Activated T-cell treated with anti-CD3 and anti-CD28 coated beads, Interleukin-2, amount 50 U/mL, for 72 hours (primary cell): Measurements from ENCODE around the gene NTRK2. TPM values are rescaled to one million over a fixed set of nuclear protein-coding genes. Genes with fewer than 3 reads are reported as not detected.

Experiments used
- ATAC-seq, 2 donors: fragments of 150-1000 bp; cut with Tn5 transposase; replicated peaks in 1 of 2; 2 replicates each; pipeline ENCODE4 v1.10.0; 2021; ENCODE audit warnings: moderate library complexity in 2 of 2, mild to moderate bottlenecking in 1 of 2
- DNase-seq, 2 donors: peaks; one replicate each; pipeline ENCODE4 v3.0.0; 2021 to 2022; ENCODE audit warnings: mixed read lengths in 1 of 2
- H3K27ac Mint-ChIP-seq: one replicate; pipeline ENCODE4 v1.8.0; 2022; ENCODE audit warnings: mild to moderate bottlenecking, moderate library complexity, mixed read lengths
- H3K27me3 Mint-ChIP-seq: one replicate; pipeline ENCODE4 v1.8.0; 2022; ENCODE audit warnings: low read depth, mixed read lengths
- H3K36me3 Mint-ChIP-seq, 2 donors: one replicate each; pipeline ENCODE4 v1.8.0; 2022; ENCODE audit warnings: mixed read lengths in 2 of 2, mild to moderate bottlenecking in 1 of 2; ENCODE audit not compliant: insufficient read depth in 2 of 2
- H3K4me1 Mint-ChIP-seq: one replicate; pipeline ENCODE4 v1.8.0; 2022; ENCODE audit warnings: low read depth, mixed read lengths
- H3K4me3 Mint-ChIP-seq, 2 donors: one replicate each; pipeline ENCODE4 v1.8.0; 2022; ENCODE audit warnings: mild to moderate bottlenecking in 2 of 2, mixed read lengths in 2 of 2, moderate library complexity in 2 of 2
- H3K9me3 Mint-ChIP-seq, 2 donors: one replicate each; pipeline ENCODE4 v1.8.0; 2022; ENCODE audit warnings: mixed read lengths in 2 of 2
- total RNA-seq, 2 donors: library from RNA; stranded (reverse); gene quantifications; one replicate each; pipeline ENCODE4 v1.2.3, GENCODE V29; 2022

Gene NTRK2
- total RNA-seq, 2 donors from 2014 or later: 0.41 to 3.3 TPM

DNA sequence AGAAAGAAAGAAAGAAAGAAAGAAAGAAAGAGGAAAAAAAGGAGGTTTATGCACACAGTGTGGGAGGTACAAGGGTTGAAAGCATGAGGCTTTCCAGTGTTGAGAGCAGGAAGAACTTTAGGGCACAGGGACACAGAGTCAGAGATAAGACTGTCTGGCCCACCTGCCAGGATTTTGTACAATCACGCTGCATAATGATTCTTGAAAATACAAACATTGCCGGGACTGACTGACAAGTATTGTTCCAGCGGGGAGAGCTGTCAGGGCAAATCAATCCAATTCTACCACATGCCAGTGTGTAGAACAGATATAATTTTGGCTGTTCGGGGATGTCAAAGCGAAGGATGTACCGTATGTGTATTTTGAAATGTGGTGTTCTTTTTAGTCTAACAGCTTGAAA, 254.7 kb downstream of the NTRK2 start:
- Mint-ChIP-seq H3K4me3 (no peak overlapping the region), H3K9me3 (peaks cover 0 to 4% of the 10 kb centered on the region in 2 donors), H3K27me3 (peaks cover 5% of the 10 kb centered on the region), H3K27ac (no peak overlapping the region), H3K4me1 (no peaks in the 10 kb centered on the region), H3K36me3 (no peaks in the 10 kb centered on the region)
- no peak for DNase-seq
- ATAC-seq: no peak

DNA sequence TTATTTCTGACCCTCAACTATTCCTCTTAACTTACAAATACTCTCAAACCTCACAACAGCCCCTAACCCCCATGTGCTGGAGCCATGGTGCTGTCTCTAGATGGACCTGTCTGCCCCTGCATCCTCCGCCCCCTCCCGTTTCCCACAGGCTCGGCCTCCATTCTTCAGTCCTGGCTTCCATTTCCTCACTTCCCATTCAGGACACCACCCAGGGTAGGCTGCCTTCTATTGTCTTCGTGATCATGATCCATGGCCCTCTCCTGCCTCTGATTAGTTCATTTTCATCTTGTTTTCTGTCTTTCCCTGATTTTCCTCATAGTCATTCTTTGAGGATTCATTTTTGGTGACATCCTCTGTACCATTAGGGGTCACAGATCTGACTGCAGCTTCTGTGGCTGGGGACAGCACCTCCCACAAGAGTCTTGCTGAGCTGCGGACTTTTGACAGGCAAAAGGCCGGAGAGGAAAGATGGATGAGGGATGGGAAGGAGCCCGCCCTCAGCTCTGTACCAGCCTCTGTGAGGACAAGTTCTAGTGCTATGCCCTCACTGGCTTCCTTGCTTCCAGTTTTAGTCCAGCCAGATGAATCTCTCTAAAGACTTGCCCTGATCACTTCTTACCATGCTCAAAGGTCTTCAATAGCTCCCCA, 255.8 kb downstream of the NTRK2 start:
- H3K27me3 Mint-ChIP-seq: peaks cover 10% of the 10 kb centered on the region
- H3K36me3 Mint-ChIP-seq: no peaks in the 10 kb centered on the region
- no peak overlapping the region for H3K4me3 Mint-ChIP-seq
- peaks cover 0 to 4% of the 10 kb centered on the region in 2 donors for H3K9me3 Mint-ChIP-seq
- DNase-seq (no peak), ATAC-seq (no peak)
- no peak overlapping the region for H3K27ac Mint-ChIP-seq
- no peaks in the 10 kb centered on the region for H3K4me1 Mint-ChIP-seq

DNA sequence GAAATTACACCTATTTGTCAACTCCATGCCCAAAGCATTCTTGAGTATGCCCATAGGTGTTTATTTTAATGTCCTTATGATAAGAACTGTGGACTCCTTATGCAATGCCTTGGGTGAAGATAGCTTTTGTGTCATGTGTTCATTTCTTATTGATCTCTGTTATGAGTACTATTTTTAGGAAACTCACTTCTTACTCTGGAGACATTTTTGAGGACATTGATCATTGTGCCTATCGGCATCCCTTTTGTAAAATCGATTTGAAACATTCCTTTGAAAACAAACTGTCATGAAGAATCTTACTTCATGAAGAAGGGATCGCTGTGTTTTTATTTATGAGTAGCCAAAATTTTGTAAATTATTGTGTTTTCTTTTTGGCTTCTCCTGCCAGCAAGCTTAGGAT, 257.3 kb downstream of the NTRK2 start:
- no peak for ATAC-seq
- Mint-ChIP-seq H3K27me3 (peaks cover 6% of the 10 kb centered on the region), H3K4me3 (no peak overlapping the region), H3K27ac (no peak overlapping the region), H3K9me3 (peaks cover 0 to 2% of the 10 kb centered on the region in 2 donors), H3K36me3 (no peaks in the 10 kb centered on the region), H3K4me1 (no peaks in the 10 kb centered on the region)
- DNase-seq: no peak

DNA sequence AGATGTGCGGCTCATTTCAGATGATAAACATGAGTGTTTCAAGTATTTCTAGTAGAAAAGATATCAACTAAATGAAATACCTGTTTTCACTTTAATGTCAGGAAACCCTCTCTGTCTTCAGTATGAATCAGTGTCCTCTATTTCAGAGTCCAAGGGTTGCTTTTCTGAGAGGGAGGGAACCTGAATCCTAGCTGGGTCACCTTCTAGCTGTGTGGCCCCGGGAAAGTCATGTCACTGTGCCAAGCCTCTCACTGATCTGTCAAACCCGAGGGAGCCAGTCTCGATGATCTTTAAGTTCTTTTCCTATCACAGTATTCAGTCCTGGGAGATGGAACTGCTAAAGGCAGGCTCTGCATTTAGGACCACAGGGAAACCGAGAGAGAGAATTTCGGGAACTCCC, 258.9 kb downstream of the NTRK2 start:
- no peak for DNase-seq
- no peaks in the 10 kb centered on the region for H3K36me3 Mint-ChIP-seq
- H3K4me1 Mint-ChIP-seq: no peaks in the 10 kb centered on the region
- H3K27ac Mint-ChIP-seq: no peak overlapping the region
- no peak overlapping the region for H3K4me3 Mint-ChIP-seq
- peaks cover 0 to 2% of the 10 kb centered on the region in 2 donors for H3K9me3 Mint-ChIP-seq
- peaks cover 6% of the 10 kb centered on the region for H3K27me3 Mint-ChIP-seq
- no peak for ATAC-seq

DNA sequence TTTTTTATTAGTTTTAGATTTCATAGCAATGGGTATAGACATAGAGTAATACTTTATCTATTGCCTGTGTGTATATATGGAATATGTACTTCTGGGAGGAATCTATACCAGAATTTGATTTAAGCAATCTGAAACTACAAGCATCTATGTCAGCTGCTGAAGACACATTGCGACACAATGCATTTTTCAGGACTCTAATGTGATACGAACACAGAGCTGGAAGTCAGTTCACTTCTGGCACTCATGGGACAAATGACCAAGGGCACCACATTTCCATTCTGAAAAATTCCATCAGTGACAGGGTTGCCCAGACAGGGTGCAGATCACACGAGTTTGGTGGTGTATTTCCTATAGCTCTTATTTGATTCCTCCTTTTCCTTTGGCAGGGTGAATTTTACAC, 259.5 kb downstream of the NTRK2 start:
- Mint-ChIP-seq H3K4me3 (no peak overlapping the region), H3K27ac (no peak overlapping the region), H3K9me3 (no peaks in the 10 kb centered on the region), H3K4me1 (no peaks in the 10 kb centered on the region), H3K27me3 (peaks cover 6% of the 10 kb centered on the region), H3K36me3 (no peaks in the 10 kb centered on the region)
- no peak for ATAC-seq
- no peak for DNase-seq

DNA sequence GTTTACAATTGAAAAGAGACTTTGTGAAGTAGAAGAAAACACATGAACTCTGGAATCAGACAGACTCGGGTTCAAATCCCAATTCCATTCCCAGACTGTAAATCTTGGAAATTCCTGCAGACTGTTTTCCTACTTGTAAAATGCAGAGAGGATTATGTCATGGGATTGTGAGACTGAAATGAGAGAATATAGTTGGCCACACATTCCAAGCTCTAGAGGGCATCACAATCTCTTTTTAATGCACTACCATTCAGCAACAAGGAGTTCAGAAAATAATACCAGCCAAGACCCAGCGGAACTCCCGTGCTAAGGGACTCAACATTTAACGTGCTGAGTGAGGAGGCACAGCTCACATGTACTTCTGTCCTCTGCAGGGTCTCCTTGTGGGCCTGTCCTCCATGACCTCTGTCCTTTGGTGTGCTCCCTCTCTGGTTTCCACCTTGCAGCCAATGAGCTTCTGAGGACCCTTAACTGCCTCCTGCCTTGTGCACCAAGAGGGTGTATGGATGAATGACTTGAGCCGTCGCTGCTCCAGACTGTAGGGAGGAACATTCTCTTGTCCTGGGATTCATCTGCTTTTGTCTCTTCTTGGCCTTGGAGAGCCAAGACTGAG, 263.5 kb downstream of the NTRK2 start:
- Mint-ChIP-seq H3K9me3 (no peaks in the 10 kb centered on the region), H3K4me1 (no peaks in the 10 kb centered on the region), H3K27me3 (peaks cover 6% of the 10 kb centered on the region), H3K36me3 (no peaks in the 10 kb centered on the region), H3K27ac (no peak overlapping the region), H3K4me3 (no peak overlapping the region)
- no peak for DNase-seq
- ATAC-seq: no peak

DNA sequence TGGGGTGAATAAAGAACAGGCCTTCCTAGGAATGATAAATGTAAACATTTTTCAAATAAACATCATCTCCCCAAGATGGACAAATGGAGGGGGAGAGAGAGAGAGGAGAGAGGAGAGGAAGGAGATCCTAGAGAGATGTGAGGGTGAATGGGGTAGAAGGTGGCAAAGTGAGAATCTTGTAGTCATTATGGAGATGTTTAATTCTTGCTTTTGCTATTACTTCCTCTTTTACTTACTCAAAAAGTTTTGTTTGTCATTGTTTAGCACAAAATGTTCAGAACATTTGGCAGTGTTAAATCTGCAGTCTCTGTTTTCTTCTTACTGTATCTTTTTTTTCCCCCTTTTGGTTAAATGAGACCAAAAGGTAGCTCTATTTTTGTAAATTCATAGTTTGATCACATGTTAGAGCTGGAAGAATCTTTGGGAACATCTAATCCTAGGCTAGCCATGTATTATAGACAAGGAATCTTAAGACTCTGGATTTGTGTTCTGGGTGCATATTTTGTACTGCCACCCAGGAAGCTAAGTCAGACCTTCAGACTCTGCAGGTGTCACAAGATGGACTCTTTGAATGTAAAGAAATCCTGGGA, 266.1 kb downstream of the NTRK2 start:
- no peaks in the 10 kb centered on the region for H3K36me3 Mint-ChIP-seq

DNA sequence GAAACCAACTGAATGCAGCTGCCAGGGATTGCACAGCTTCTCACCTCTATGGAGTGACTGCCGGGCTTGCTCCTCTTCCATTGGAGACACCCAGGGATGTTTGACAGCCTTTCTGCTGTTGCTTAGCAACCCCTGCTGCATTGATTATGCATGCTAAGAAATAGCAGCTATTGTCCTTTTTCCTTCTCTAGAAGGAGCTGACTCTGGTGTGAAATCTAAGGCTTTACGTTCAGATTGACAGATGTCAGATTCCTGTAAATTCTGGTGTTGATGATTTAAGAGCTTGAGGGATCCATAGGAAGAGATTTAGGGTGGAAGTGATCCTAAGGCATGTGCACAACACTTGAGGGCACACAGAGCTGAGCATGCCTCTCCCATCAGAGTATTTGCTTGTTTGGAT, 267.7 kb downstream of the NTRK2 start:
- Mint-ChIP-seq H3K27ac (no peak overlapping the region), H3K9me3 (peaks cover 0 to 2% of the 10 kb centered on the region in 2 donors), H3K27me3 (no peaks in the 10 kb centered on the region), H3K36me3 (no peaks in the 10 kb centered on the region), H3K4me1 (no peaks in the 10 kb centered on the region), H3K4me3 (no peak overlapping the region)
- DNase-seq (no peak), ATAC-seq (no peak)

More for the DNA sequence above, 266.1 kb downstream of the NTRK2 start:
- Mint-ChIP-seq H3K4me3 (no peak overlapping the region), H3K4me1 (no peaks in the 10 kb centered on the region), H3K27ac (no peak overlapping the region), H3K27me3 (no peaks in the 10 kb centered on the region), H3K9me3 (peaks cover 0 to 2% of the 10 kb centered on the region in 2 donors)
- DNase-seq (no peak), ATAC-seq (no peak)

DNA sequence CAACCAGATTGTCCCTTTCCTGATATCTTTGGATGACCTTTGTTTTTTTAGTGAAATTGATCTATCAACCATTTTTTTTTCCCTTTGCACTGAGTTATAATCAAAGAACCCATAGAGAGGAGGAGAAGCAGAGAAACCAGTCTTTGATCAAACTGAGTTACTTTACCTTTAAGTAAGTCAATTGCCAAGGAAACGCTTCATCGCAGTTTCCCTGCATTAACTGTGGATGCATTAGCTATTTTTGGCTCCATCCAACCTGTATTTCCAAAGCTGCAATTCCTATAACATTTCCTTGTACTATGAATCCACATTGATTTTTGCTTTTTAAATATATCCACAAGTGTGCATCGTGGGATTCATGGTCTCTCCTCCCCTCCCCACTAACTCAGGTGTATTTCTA, 268.1 kb downstream of the NTRK2 start:
- Mint-ChIP-seq H3K27ac (no peak overlapping the region), H3K4me1 (no peaks in the 10 kb centered on the region), H3K27me3 (no peaks in the 10 kb centered on the region), H3K4me3 (no peak overlapping the region), H3K9me3 (peaks cover 0 to 2% of the 10 kb centered on the region in 2 donors), H3K36me3 (no peaks in the 10 kb centered on the region)
- DNase-seq (no peak), ATAC-seq (no peak)

DNA sequence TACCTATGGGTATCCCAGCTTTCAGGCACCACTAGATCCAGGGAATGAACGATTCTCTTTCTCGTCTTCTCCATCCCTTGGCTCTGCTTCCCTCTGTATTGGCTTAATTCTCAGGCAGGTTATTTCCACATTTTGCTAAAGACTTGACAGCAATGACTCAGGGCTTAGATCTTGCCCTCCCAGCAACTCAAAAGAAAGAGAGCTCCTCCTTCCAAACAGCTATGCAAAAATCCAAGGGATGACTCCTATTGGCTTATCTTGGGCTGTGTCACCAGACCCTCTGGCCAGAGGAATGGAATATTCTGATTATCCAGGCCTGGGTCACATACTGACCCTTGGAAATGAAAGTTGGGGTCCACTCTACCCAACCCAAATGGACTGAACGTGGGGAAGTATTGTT, 270.2 kb downstream of the NTRK2 start:
- H3K4me3 Mint-ChIP-seq: no peak overlapping the region
- DNase-seq (no peak), ATAC-seq (no peak)
- no peaks in the 10 kb centered on the region for H3K4me1 Mint-ChIP-seq
- peaks cover 0 to 2% of the 10 kb centered on the region in 2 donors for H3K9me3 Mint-ChIP-seq
- H3K36me3 Mint-ChIP-seq: no peaks in the 10 kb centered on the region
- no peaks in the 10 kb centered on the region for H3K27me3 Mint-ChIP-seq
- H3K27ac Mint-ChIP-seq: no peak overlapping the region

DNA sequence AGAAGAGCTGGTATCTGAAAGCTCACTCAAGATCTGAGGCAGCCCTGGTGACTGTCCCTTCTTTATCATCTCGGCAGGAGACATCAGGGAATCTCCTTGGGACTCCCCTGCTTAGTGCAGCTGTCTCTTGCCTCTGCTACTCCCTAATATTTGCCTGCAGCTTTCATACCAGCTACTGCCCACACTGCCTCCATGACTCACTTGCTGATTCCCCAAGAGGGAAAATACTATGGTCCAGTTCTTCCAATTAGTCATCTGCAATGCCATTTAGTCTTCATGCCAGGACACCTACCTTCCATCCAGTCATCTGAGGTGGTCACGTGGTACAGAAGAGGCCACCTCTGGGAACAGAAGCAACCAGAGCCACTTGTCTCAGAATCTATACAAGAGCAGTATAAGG, 270.8 kb downstream of the NTRK2 start:
- ATAC-seq (no peak), DNase-seq (no peak)
- Mint-ChIP-seq H3K27ac (no peak overlapping the region), H3K27me3 (no peaks in the 10 kb centered on the region), H3K36me3 (no peaks in the 10 kb centered on the region), H3K4me1 (no peaks in the 10 kb centered on the region), H3K9me3 (peaks cover 0 to 2% of the 10 kb centered on the region in 2 donors), H3K4me3 (no peak overlapping the region)

DNA sequence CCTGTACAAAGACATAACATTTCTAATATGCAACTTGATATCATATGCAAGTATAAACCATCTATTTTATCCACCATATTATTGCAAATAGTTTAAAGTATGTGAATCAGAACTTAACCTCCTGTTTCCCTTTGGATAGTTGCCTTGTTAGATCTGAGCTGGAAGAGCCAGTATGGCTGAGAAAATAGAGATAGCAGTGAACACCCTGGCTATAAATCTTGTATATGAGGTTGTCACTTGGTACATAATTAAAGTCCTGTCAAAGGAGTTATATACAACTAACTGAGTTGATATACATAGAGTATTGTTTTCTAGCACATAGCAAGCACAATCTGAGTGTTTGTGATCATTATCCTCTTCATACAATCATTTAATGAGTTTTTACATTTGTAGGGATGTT, 272.3 kb downstream of the NTRK2 start:
- no peaks in the 10 kb centered on the region for H3K4me1 Mint-ChIP-seq
- no peak overlapping the region for H3K27ac Mint-ChIP-seq
- DNase-seq (no peak), ATAC-seq (no peak)
- H3K27me3 Mint-ChIP-seq: no peaks in the 10 kb centered on the region
- peaks cover 0 to 2% of the 10 kb centered on the region in 2 donors for H3K9me3 Mint-ChIP-seq
- no peak overlapping the region for H3K4me3 Mint-ChIP-seq
- no peaks in the 10 kb centered on the region for H3K36me3 Mint-ChIP-seq

DNA sequence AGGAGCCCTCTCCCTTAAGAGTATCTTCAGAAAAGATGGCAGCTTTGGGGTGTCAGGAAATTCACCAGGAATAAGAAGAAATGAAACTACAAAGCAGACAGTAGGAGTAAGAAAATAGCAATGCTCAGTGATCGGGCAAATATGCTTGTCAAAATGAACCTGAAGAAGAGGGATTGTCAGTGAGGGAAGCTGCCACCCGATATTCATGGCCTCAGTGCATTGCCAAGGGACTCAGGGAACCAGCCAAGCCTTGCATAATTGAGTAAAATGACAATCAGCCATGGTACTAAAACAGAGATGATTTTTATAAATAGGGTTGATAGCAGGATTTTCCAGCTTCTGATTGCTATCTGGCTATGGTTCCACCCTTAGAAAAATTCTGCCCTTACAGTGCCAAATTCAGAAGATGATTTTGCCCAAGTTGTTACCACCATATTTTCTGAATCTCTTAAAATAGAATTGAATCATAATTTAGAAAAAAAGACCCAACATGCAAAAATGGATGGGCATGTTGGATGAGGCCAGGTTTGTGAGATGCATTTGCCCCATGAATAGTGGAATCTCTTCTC, 274.0 kb downstream of the NTRK2 start:
- no peak for ATAC-seq
- Mint-ChIP-seq H3K4me1 (no peaks in the 10 kb centered on the region), H3K36me3 (no peaks in the 10 kb centered on the region), H3K4me3 (no peak overlapping the region), H3K9me3 (peaks cover 0 to 2% of the 10 kb centered on the region in 2 donors), H3K27me3 (no peaks in the 10 kb centered on the region), H3K27ac (peak overlapping the region; percentile 69)
- DNase-seq: no peak
